GM12892 (cell line): ENCODE data around the gene IRAK2.

Source experiments
- POLR2A ChIP-seq: IDR thresholded peaks from 2 replicates; pipeline ENCODE4 v1.6.1; 2011; ENCODE audit warnings: low read depth, low read length, control low read depth
- POLR2AphosphoS5 ChIP-seq: IDR thresholded peaks from 2 replicates; pipeline ENCODE4 v1.6.1; 2011; ENCODE audit warnings: low read depth, low read length, control low read depth

DNA sequence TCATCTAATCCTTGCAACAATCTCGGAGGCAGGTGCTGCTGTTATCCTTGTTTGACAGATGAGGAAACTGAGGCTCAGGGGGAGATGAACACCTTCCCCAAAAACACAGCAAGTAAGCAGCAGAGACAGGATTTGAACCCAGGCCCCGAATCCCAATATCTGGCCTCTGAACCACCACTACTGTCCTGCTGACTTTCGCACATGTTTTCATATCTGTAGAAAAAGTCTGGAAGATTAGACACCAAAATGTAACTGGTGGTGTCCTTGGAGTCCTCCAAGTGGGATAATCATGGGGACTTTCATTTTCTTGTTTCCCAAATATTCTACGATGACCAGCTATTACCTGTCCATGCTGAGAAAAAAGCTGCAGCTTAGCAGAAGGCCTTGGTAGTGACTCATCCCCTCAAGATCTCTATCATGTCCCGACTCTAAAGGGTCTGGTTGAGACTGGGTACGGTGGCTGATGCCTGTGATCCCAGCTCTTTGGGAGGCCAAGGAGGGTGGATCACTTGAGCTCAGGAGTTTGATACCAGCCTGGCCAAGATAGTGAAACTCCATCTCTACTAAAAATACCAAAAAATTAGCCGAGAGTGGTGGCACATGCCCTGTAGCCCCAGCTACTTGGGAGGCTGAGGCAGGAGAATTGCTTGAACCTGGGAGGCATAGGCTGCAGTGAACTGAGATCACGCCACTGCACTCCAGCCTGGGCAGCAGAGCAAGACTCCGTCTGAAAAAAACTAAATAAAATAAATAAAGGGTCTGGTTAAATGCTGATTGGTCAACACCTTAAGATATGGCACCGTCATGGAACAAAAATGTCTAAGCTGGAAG lies 8.6 kb downstream of the IRAK2 start:
- TF ChIP-seq POLR2AphosphoS5 (no peak), POLR2A (no peak)
